Measurements from ENCODE around the gene SLC52A1. TPM values are rescaled to one million over a fixed set of nuclear protein-coding genes. Genes with fewer than 3 reads are reported as not detected.

SLC52A1 gene
- total and polyA plus RNA-seq, 2 of the 13 experiments (the other 11 are each of a cell fraction or from before 2014, with no cell fraction given), result 0.03 to 0.13 TPM

GRCh38 chr17:4998027-4998731, 37.0 kb downstream of the SLC52A1 start:
- BruUV-seq (replicated peaks), result no TSS peak
- peak overlapping the region; percentile 82 for H3K4me2 ChIP-seq (ENCODE audit: low read depth, low read length)
- no peaks in the 10 kb centered on the region for H3K9me3 ChIP-seq (ENCODE audit: low read length)
- peak overlapping the region; percentile 91 to 93 (median 92) for H3K4me3 ChIP-seq (replicated peaks in 1 of 3; ENCODE audit: insufficient read depth in 1 of 3, low read depth in 2 of 3, low read length in 3 of 3)
- FAIRE-seq (no peak), DNase-seq (ENCODE audit: low spot score) (peak; percentile 40), ATAC-seq (peak; percentile 46)
- intact Hi-C loops (cut with micrococcal nuclease; ENCODE audit: unreplicated experiment), result no loop called here
- no peaks in the 10 kb centered on the region; a peak in 1 of 5 replicates for H3K27me3 ChIP-seq (ENCODE audit: control insufficient read depth in 1 of 2, insufficient read depth in 2 of 2, low read length in 2 of 2)
- ChIA-PET CTCF (ENCODE audit: low intra/inter-chr PET ratio, low total read pairs) (no interaction called here), POLR2A (interaction anchor here (0.7 to 5.1 kb wide), 20 partner anchors 8 to 202 kb away, joined by 3 to 74 read pairs (median 7); partner anchors contain the start of genes CAMTA2, ENO3, PFN1 and PSMB6)
- peaks cover 4 to 24% of the 10 kb centered on the region in 2 experiments for H3K36me3 ChIP-seq (replicated peaks in 1 of 2; ENCODE audit: control insufficient read depth in 1 of 2, insufficient read depth in 2 of 2, low read length in 2 of 2)
- no peaks in the 10 kb centered on the region for H4K20me1 ChIP-seq (ENCODE audit: insufficient read depth, low read length)
- H3K79me2 ChIP-seq (ENCODE audit: insufficient read depth, low read length), result peaks cover 27% of the 10 kb centered on the region
- peak overlapping the region; percentile 92 for H3K9ac ChIP-seq (ENCODE audit: insufficient read depth, low read depth, low read length)
- WGBS (ENCODE audit: low lambda C conversion rate), result 1% methylated on average over 9 of the region's 55 CpGs
- H3K27ac ChIP-seq (ENCODE audit: extremely low read length, insufficient read depth, low read length), result peak overlapping the region; percentile 93
- no peak overlapping the region for H2AFZ ChIP-seq (ENCODE audit: low read length)
- peaks cover 28% of the 10 kb centered on the region for H3K4me1 ChIP-seq (ENCODE audit: insufficient read depth, low read length)
- in situ Hi-C loops (cut with HindIII; ENCODE audit: extremely low pct_ligation_motif_present, low pct_unique_long_range_greater_than_20kb), result no loop called here
- TF ChIP-seq ZNF543 (CRISPR knock-in tag; IDR thresholded peaks at IDR 0.05) (peak; percentile 54; the same call in 1 of the 2 replicates), NFE2L1 (CRISPR knock-in tag; IDR thresholded peaks at IDR 0.05; ENCODE audit: borderline replicate concordance) (peak; percentile 53; the same call in 1 of the 2 replicates), YY1 (IDR thresholded peaks at IDR 0.05; ENCODE audit: insufficient read depth, insufficient replicate concordance, low read depth, low read length) (peak; percentile 50), REL (CRISPR knock-in tag; conservative IDR thresholded peaks at IDR 0.05) (0 out of 2 replicates have a peak, but pooled peaks have one; percentile 42), SP2 (CRISPR knock-in tag; IDR thresholded peaks at IDR 0.05) (peak; percentile 11; the same call in 1 of the 2 replicates), ZBTB46 (CRISPR knock-in tag; IDR thresholded peaks at IDR 0.05; ENCODE audit: borderline replicate concordance) (no peak), SSRP1 (CRISPR knock-in tag; IDR thresholded peaks at IDR 0.05) (peak; percentile 21; the same call in 1 of the 2 replicates), HOXA7 (CRISPR knock-in tag; IDR thresholded peaks at IDR 0.05) (no peak), ZNF616 (CRISPR knock-in tag; IDR thresholded peaks at IDR 0.05; ENCODE audit: low read depth) (0 out of 2 replicates have a peak, but pooled peaks have one; percentile 4), SP4 (CRISPR knock-in tag; IDR thresholded peaks at IDR 0.05) (no peak), ZNF160 (CRISPR knock-in tag; IDR thresholded peaks at IDR 0.05) (0 out of 2 replicates have a peak, but pooled peaks have one; percentile 3), ZGPAT (CRISPR knock-in tag; IDR thresholded peaks at IDR 0.05) (no peak), HNRNPK (IDR thresholded peaks at IDR 0.05; ENCODE audit: low read depth, low read length, poor library complexity, severe bottlenecking) (peak; percentile 48), ZNF414 (CRISPR knock-in tag; IDR thresholded peaks at IDR 0.05) (0 out of 2 replicates have a peak, but pooled peaks have one; percentile 44), RBFOX2 (IDR thresholded peaks at IDR 0.05; ENCODE audit: low read depth, low read length) (peak; percentile 79), MTF2 (CRISPR knock-in tag; IDR thresholded peaks at IDR 0.05; ENCODE audit: borderline replicate concordance) (peak; percentile 88; the same call in 1 of the 2 replicates), HES4 (CRISPR knock-in tag; IDR thresholded peaks at IDR 0.05; ENCODE audit: borderline replicate concordance) (0 out of 2 replicates have a peak, but pooled peaks have one; percentile 6), PAX8 (CRISPR knock-in tag; IDR thresholded peaks at IDR 0.05; ENCODE audit: borderline replicate concordance) (0 out of 2 replicates have a peak, but pooled peaks have one; percentile 32), ZNF652 (CRISPR knock-in tag; IDR thresholded peaks at IDR 0.05; ENCODE audit: borderline replicate concordance, low read depth) (no peak), RBAK (CRISPR knock-in tag; IDR thresholded peaks at IDR 0.05) (no peak), DMAP1 (CRISPR knock-in tag; IDR thresholded peaks at IDR 0.05) (peak; percentile 4; the same call in 1 of the 2 replicates)

Data from HepG2 (cell line).